ENCODE data around the gene CHD6.

- TF ChIP-seq ELF1 (CRISPR knock-in tag; IDR thresholded peaks at IDR 0.05) (no peak), ZNF589 (CRISPR knock-in tag; conservative IDR thresholded peaks at IDR 0.05) (no peak), PREB (CRISPR knock-in tag; IDR thresholded peaks at IDR 0.05) (no peak)
- TF ChIP-seq, protein P1, sequence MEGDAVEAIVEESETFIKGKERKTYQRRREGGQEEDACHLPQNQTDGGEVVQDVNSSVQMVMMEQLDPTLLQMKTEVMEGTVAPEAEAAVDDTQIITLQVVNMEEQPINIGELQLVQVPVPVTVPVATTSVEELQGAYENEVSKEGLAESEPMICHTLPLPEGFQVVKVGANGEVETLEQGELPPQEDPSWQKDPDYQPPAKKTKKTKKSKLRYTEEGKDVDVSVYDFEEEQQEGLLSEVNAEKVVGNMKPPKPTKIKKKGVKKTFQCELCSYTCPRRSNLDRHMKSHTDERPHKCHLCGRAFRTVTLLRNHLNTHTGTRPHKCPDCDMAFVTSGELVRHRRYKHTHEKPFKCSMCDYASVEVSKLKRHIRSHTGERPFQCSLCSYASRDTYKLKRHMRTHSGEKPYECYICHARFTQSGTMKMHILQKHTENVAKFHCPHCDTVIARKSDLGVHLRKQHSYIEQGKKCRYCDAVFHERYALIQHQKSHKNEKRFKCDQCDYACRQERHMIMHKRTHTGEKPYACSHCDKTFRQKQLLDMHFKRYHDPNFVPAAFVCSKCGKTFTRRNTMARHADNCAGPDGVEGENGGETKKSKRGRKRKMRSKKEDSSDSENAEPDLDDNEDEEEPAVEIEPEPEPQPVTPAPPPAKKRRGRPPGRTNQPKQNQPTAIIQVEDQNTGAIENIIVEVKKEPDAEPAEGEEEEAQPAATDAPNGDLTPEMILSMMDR (CRISPR knock-in tag; IDR thresholded peaks at IDR 0.05): no peak
These were observed 185.4 kb downstream of the CHD6 start for GRCh38 chr20:41432746-41433145.

Measured in HepG2 (cell line).